ENCODE measurements around the gene ADAMTS17. TPM values are rescaled to one million over a fixed set of nuclear protein-coding genes. Genes with fewer than 3 reads are reported as not detected.

The ADAMTS17 gene
- total RNA-seq, 1 donor: 7.6 TPM

DNA sequence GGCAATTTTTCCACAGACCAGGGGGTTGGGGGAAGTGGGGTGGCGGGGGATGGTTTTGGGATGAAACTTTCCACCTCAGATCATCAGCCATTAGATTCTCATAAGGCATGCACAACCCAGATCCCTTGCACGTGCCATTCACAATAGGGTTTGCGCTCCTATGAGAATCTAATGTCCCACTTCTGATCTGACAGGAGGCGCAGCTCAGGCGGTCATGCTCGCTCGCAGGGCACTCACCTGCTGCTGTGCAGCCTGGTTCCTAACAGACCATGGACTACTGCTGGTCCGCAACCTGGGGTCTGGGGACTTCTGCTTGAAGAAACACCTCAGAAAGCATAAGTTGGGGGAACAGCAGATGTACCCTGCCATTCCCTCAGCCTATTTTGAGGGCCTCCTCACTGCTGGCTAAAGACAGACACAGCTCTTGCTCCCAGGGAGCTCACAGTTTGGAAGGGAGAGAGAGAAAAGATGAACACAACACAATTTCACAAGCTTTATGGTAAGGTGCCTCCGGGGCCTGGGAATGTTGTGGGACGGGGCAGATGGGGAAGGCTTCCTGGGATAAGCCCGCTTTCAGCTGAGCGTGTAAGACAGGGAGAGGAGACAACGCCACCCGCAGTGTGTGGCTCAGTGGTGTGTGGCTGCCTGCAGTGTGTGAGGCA lies 285.2 kb downstream of the ADAMTS17 start:
- Histone ChIP-seq H3K4me3 (ENCODE audit: low read length) (no peak overlapping the region), H3K4me1 (ENCODE audit: insufficient read depth, low read length) (no peaks in the 10 kb centered on the region), H3K27me3 (ENCODE audit: insufficient read depth, low read length) (no peaks in the 10 kb centered on the region), H3K9me3 (ENCODE audit: low read depth, low read length) (no peaks in the 10 kb centered on the region)

DNA sequence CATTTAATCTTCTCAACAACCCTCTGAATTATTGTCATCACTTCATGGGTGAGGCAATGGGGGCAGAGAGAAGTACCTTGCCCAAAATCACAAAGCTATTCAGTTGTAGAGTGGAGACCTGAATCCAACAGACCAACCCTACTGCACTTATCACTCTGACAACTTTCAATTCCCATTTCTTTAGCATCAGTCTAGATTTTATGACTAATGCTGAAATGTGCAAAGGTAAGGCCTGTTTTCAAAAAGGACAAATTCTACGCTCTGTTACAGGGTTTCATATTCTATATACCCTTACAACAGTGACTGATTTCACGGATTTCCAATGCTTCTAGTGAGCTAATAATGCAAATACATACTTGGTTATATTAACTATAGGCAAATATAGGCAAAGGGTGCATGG lies 286.0 kb downstream of the ADAMTS17 start:
- H3K9me3 ChIP-seq (ENCODE audit: low read depth, low read length): no peaks in the 10 kb centered on the region
- H3K4me3 ChIP-seq (ENCODE audit: low read length): no peak overlapping the region
- H3K4me1 ChIP-seq (ENCODE audit: insufficient read depth, low read length): no peaks in the 10 kb centered on the region
- H3K27me3 ChIP-seq (ENCODE audit: insufficient read depth, low read length): no peaks in the 10 kb centered on the region

DNA sequence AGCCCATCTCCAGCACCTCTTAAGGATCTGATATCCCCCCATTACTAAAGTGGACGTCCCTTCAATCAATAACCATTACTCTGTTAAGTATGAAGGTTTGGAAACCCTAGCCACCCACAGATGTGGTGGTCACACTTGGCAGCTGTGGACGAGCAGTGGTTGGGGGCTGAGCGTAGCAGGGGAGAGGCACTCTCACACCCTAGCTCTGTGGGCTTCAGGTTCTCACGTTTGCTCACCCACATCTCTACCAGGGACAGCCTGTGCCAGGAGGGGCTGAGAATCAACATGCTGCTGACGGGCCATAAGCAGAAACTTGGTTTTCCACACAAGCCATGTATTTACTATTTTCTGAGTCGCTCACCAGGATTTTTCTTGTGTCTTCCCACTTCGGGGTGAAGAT lies 287.2 kb downstream of the ADAMTS17 start:
- Histone ChIP-seq H3K4me1 (ENCODE audit: insufficient read depth, low read length) (no peaks in the 10 kb centered on the region), H3K27me3 (ENCODE audit: insufficient read depth, low read length) (no peaks in the 10 kb centered on the region), H3K4me3 (ENCODE audit: low read length) (no peak overlapping the region), H3K9me3 (ENCODE audit: low read depth, low read length) (no peaks in the 10 kb centered on the region)

DNA sequence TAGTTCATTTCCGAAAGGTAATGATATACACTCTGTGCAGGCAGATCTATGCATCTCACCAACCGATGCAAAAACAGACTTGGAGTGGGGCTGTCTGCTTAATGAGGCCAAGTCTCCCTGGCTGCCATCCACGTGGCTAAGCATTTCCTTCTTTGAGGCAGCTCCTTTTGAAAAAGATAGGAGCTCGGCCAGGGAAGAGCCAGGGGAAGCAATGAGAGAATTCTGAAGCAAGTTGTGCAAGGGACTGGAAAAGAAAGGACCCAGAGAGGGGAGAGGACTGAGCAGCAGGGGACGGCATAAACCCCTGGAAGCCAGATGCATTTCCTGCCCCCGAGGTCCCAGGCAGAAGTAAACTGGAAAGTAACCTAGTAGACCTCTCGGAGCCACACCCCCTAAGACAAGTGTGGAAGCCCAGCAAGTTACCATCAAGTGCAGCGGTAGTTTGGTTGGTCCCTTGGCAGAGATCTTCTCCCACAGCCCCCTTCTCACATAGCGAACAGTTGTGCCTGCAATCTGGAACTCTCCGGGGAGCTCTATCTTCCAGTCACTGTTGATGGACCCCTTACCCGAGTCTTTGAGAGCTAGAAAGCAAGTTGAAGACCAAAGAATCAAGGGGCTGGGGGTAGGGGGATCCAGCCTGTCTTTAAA lies 288.2 kb downstream of the ADAMTS17 start:
- H3K4me1 ChIP-seq (ENCODE audit: insufficient read depth, low read length): no peaks in the 10 kb centered on the region
- no peak overlapping the region for H3K4me3 ChIP-seq (ENCODE audit: low read length)
- no peaks in the 10 kb centered on the region for H3K27me3 ChIP-seq (ENCODE audit: insufficient read depth, low read length)
- no peaks in the 10 kb centered on the region for H3K9me3 ChIP-seq (ENCODE audit: low read depth, low read length)

DNA sequence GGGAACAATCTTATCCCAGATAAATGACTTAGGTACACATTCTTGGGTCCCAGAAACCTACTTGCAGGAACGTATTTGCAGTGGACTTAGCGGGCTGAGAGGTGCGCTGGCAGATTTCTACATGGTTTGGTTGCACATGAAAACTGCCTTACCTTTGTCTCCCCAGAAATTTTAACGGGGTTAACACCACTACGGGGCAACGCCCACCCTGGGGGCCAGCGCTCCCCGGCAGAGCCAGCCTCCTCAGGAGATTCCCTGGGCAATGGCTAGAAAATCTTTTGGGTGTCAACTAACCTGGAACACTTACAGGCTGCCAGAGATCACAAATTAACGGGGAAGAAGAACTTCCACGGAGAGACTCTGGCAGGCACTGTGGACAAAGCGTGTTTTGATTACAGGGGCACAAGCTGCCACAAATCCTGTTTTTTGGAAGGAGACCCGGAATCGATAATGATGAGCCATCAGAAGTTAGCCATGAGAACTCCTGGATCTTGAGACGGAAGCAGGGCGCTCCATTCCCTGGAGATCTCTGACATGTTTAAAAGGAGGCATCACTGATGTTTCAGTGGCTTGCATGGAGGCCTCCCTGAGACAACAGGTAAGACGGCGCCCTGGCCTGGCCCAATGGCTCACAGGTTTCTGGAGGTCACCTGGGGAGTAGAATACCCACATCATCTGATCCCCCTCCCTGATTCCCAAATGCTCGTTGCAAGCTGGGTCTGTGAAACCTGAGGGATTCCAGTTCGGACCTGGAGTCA lies 288.9 kb downstream of the ADAMTS17 start:
- H3K4me3 ChIP-seq (ENCODE audit: low read length): no peak overlapping the region
- no peaks in the 10 kb centered on the region for H3K9me3 ChIP-seq (ENCODE audit: low read depth, low read length)
- H3K4me1 ChIP-seq (ENCODE audit: insufficient read depth, low read length): no peaks in the 10 kb centered on the region
- H3K27me3 ChIP-seq (ENCODE audit: insufficient read depth, low read length): no peaks in the 10 kb centered on the region

DNA sequence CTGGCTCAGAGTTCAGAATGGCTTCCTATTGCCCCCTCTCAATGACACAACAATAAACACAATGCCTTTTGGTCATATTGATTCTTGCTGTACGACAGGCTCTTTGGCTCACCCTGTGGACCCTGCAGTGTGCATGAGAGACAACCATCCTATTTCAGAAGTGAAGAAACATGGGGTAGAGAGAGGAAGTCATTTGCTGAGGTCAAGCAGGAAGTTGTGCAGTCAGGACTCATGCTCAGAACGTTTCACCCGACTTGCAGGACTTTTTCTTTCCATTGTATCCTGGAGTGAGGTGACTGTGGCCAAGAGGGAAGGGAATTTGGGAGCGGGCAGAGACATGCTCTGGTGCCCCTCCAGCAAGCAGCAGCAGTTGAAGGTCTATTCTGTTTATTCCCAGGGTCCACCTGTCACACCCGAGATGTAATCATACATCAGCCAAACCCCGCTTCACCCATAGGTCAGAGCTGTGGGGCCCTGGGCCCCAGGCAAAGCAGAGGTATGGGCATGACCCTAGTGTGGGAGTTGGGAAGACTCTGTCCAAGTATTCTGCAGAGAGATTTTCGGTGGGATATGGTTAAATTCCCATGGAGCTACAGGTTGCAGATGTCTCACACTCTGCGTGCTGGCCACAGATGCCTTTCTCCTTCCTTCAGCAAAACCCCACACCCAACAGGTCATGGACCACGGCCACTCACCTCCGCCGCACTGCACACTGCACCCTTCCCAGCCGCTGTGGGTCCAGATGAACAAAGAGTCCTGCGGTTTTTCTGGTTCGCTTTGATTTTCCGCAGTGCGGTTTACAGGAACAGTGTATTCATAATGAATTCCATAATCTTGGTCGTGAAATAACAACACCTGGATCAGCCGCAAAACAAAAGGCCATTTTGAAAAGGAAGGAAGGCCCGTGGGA lies 290.6 kb downstream of the ADAMTS17 start:
- Histone ChIP-seq H3K9me3 (ENCODE audit: low read depth, low read length) (no peaks in the 10 kb centered on the region), H3K4me3 (ENCODE audit: low read length) (no peak overlapping the region), H3K27me3 (ENCODE audit: insufficient read depth, low read length) (no peaks in the 10 kb centered on the region), H3K4me1 (ENCODE audit: insufficient read depth, low read length) (no peaks in the 10 kb centered on the region)

DNA sequence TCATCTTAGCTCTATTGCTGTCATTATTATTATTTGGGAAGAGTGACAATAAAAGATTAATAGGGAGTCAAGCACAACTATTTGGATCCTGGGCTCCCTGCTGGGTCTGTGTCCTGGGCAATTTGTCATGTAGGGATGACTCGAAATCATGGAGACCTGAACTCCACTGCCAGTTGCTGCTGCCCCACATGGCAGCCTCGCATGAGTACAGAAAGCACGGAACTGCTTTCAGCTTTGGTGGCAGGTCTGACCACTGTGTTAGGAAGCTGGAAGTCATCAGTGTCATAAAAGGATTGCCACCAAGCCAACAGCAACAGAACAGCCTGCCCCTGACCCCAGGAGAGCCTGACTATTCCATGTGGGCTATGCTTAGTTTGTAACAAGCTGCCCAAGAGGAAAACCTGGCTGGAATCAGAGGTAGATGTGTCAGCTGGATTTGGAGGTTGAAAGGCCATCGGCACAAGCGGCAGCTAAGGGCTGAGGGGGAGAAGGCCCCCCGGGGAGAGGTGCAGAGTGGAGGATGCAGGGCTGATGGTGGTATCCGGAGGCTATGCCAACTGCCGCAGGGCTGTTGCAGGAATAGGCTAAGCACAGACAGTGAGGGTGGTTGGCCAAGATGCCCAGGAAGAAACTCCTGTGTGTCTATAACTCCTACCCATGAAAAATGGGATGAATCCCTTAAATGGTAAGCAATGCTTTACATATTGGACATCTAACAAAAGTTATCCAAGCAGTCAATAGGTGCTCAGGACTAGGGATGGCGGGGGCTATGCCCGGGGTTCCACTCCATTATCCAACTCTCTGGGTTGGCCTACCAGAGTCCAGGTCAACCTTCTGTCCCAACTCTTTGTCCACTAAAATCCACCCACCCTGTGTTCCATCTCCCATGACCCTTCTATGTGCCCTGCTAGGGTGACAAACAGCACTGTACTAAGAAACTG lies 291.6 kb downstream of the ADAMTS17 start:
- no peaks in the 10 kb centered on the region for H3K4me1 ChIP-seq (ENCODE audit: insufficient read depth, low read length)
- H3K9me3 ChIP-seq (ENCODE audit: low read depth, low read length): no peaks in the 10 kb centered on the region
- no peak overlapping the region for H3K4me3 ChIP-seq (ENCODE audit: low read length)
- H3K27me3 ChIP-seq (ENCODE audit: insufficient read depth, low read length): no peaks in the 10 kb centered on the region

DNA sequence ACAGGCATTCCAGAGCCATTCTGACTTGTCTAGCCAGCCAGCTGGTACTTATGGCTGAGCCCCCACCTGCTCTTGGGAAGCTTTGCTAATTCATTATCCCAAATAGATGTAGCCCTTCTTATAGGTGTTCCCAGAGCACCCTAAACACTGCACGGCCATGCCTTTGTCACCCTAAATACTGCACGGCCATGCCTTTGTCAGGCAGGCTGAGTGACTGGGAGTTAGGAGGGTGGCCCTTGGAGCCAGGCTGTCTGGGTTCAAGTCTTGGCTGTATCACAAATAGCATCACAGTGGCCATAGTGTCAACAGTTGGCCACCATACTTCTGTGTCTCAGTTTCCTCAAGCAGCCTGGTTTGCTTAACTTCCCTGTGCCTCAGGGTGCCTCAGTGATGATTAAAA lies 292.3 kb downstream of the ADAMTS17 start:
- Histone ChIP-seq H3K4me3 (ENCODE audit: low read length) (no peak overlapping the region), H3K27me3 (ENCODE audit: insufficient read depth, low read length) (no peaks in the 10 kb centered on the region), H3K9me3 (ENCODE audit: low read depth, low read length) (no peaks in the 10 kb centered on the region), H3K4me1 (ENCODE audit: insufficient read depth, low read length) (no peaks in the 10 kb centered on the region)

DNA sequence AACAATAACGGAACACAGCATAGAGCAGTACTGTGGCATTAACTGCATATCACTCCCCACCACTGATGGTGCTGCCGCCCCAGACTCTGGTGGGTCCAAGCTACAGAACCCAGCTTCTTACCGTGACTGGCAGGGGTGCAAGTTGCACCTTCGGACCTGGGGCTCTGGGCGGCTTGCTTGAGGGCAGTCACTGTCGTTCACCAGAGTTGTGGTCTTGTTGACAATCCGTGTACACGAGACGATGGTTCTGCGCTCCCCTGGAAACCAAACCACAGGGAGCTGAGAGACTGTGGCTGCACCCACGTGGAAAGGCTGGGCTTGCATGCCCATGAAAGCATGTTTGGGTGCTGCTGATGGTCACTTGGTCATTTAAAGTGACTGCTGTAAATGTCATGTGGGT lies 293.0 kb downstream of the ADAMTS17 start:
- Histone ChIP-seq H3K4me1 (ENCODE audit: insufficient read depth, low read length) (no peaks in the 10 kb centered on the region), H3K27me3 (ENCODE audit: insufficient read depth, low read length) (no peaks in the 10 kb centered on the region), H3K4me3 (ENCODE audit: low read length) (no peak overlapping the region), H3K9me3 (ENCODE audit: low read depth, low read length) (no peaks in the 10 kb centered on the region)

DNA sequence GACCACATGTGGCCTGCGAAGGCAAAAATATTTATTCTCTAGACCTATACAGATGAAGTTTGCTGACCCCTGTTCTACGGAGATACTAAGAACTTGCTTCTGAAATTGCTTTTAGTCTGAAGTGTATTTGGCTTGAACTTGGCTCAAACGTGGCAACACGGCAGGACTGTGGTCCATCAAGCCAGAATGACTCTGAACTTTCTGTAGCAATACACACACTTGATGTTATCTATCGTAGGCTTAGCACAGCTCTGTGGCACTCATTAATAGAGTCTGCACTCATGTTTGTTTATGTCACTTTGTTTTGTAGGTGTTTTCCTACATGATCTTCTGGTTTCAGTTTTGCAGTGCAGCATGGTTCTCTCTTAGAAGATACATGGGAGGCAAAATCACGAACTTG lies 298.1 kb downstream of the ADAMTS17 start:
- H3K27me3 ChIP-seq (ENCODE audit: insufficient read depth, low read length): no peaks in the 10 kb centered on the region
- H3K4me3 ChIP-seq (ENCODE audit: low read length): no peak overlapping the region
- no peaks in the 10 kb centered on the region for H3K4me1 ChIP-seq (ENCODE audit: insufficient read depth, low read length)
- H3K9me3 ChIP-seq (ENCODE audit: low read depth, low read length): no peaks in the 10 kb centered on the region

DNA sequence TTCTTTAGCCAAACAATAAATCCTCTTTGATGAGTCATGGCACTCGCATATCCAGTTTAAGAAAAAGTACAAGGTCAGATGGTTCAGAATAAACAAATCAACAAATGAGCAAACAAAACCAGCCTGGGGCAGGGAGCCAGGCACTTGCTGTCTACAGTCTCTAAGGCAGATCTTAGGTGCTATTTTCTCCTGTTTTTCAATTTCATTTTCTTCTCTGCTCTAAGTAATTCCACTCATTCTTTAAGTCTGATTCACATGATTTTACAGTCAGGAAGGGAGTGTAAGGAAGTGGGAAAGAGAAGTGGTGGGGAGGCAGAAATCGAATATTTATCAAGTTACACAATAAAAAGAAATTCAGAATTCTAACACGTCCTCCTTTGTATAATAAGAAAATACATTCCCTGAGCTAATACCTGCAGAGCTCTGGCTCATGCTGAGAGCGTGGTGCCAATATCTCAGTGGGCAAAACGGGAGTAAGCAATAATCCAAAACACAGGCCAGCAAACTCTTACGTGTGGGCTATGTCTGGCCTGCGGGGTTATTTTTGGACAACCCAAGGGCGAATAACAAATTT lies 298.6 kb downstream of the ADAMTS17 start:
- Histone ChIP-seq H3K4me1 (ENCODE audit: insufficient read depth, low read length) (no peaks in the 10 kb centered on the region), H3K9me3 (ENCODE audit: low read depth, low read length) (no peaks in the 10 kb centered on the region), H3K27me3 (ENCODE audit: insufficient read depth, low read length) (no peaks in the 10 kb centered on the region), H3K4me3 (ENCODE audit: low read length) (no peak overlapping the region)

DNA sequence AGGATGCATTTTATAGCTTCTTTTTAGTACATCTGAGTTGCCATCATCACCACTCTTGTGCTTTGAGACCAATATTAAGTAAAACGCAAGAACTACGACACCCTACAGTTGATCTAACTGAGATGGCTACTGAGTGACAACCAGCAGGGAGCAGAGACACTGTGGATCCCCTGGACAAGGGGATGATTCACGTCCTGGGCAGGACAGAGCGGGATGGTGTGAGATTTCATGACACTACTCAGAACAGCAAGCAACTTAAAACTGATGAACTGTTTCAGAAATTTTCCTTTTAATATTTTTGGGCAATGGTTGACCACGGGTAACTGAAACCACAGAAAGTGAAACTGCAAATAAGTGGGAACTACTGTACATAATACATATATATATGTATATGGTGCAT lies 299.2 kb downstream of the ADAMTS17 start:
- no peaks in the 10 kb centered on the region for H3K4me1 ChIP-seq (ENCODE audit: insufficient read depth, low read length)
- H3K4me3 ChIP-seq (ENCODE audit: low read length): no peak overlapping the region
- H3K27me3 ChIP-seq (ENCODE audit: insufficient read depth, low read length): no peaks in the 10 kb centered on the region
- no peaks in the 10 kb centered on the region for H3K9me3 ChIP-seq (ENCODE audit: low read depth, low read length)

DNA sequence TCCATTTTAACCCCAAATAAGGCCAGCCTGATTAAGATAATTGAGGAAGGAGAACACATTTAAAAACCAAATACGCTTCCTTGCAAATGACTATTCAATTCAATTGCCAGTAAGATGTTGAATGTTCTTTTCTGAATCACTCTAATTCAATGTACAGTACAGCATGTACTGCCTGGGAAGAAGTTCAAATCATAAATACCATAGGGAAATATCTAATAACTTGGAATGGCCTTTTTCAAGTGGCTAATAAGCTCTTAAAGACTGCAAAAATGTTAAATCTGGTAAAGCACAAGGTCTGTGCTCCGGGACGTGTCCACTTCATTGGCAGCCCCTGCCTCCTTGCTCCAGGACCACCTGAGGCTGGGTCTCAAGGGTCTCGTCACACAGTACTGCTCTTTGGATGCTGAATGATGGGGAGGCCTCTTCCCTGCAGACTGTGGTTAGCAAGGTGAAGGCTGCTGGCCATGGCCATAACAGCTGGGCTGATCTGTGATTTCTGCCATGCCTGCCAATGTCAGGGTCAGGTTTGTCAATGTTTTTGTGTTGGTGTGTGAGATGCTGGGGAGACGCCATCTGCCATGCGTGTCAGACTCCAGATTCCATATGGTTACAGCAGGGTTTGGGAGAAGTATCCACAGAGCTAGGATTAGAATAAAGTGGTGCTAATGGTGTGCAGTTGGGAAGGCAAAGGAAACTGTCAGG lies 300.5 kb downstream of the ADAMTS17 start:
- no peaks in the 10 kb centered on the region for H3K27me3 ChIP-seq (ENCODE audit: insufficient read depth, low read length)
- no peaks in the 10 kb centered on the region for H3K4me1 ChIP-seq (ENCODE audit: insufficient read depth, low read length)

More for the DNA sequence above, 300.5 kb downstream of the ADAMTS17 start:
- no peak overlapping the region for H3K4me3 ChIP-seq (ENCODE audit: low read length)
- no peaks in the 10 kb centered on the region for H3K9me3 ChIP-seq (ENCODE audit: low read depth, low read length)
